ENCODE data around the gene FOXD3.

The FOXD3 gene

DNA sequence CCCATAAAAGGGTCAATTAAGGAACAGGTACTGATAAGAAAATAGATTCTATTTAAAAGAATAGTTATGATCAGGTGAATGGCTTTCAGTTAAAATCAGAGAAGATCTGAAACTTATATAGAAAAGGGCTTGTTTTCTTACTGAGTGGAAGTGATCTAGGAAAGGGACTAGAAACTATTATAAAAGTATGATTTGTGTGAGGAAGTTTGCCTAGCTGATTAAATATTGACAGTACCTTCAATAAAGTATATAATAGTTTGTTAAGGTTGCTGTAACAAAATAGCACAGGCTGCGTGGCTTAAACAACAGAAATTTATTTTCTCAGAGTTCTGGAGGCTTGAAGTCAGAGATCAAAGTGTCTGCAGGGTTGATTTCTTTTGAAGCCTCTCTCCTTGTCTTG is 39.7 kb downstream of the FOXD3 start:
- no peak for DNase-seq (ENCODE audit: low spot score)

DNA sequence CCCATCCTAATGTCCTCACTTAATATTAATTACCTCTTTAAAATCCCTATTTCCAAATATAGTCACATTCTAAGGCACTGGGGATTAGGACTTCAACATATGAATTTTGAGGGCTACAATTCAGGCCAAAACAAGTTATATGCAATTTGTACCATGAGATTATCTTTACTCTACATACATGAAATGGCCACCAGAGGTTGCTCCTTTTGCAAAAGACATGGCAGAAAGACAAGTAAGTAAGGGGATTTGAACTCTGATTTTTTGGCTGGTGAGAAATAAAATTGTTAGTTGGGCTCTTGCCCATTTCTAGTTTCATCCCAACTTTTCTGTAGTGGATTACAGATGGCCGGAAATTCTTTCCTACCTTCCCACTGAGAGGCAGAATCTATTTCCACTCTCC is 40.2 kb downstream of the FOXD3 start:
- DNase-seq (ENCODE audit: low spot score) = no peak

DNA sequence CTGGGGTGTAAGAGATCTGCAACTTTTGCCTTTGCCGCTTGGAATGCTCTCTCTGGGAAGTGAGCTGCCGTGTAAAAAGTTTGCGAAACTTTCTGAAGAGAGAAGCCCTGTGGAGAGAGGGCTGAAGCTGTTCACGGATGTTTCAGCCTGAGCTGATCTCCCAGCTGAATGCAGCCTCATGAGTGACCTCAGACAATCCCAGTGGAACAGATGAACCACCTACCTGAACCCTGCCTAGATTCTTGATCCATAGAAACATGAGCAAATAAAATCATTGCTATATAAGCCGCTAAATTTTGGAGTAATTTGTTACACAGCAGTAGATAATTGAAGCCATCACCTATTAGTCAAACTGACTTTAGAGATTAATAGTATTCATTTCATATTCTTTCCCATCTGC is 40.6 kb downstream of the FOXD3 start:
- no peak for DNase-seq (ENCODE audit: low spot score)

DNA sequence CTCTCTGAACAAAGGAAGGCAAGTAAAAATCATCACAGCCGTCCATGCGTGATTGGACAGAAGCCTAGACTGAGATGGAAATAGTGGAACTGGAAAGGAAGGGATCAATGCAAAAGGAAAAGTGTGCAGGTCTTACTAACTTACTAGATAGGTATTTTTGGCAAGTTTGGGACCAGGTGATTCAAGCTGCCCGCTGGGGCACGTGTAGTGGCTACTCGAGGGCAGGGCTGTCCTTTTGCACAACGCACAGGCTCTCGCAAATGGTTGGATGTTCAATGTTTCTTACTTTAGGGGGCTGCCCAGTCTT is 44.5 kb downstream of the FOXD3 start:
- no peak for DNase-seq (ENCODE audit: low spot score)

DNA sequence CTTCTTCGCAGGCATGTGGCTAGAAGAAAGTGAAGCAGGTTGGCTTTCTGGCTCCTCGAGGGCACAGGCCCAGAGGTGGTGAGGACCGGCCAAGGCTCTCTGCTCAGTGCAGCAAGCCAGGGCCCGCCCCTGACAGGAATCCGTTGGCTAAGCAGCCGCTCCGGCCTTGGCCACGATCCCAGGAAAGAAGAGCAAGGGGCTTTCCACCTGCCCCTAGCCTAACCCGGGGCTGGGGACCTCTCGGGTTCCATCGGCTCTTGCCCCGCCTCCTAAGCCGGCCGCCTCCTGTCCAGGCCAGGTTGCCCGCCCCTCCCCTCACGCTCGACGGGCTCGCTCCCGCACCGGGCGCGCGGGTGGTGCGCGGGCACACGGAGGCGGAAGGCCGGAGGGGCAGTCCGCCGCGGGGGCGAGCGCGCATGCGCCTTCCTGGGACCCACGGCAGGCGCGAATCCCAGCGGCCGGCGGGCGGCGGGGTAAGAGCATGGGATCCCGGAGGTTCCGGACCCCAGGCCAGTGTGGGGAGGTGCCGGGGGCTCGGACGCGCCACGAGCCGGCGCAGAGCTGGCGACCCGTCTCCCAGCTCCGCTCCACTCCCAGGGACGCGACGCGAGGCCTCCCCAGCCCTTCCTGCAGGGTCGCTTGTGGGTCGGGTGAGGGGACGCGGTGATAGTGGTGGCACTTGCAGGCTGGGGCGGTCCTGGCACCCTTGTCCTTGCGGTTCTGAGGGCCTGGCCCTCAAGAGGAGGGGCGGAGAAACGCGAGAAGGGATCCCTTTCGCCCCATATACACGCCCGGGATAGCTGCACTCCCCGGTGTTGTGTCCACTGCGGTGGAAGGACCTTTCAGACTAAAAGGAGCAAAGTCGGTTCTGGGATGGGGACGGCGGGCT is 45.1 kb downstream of the FOXD3 start, which contains the start of gene ALG6:
Gene ALG6, plus strand, starts transcription at position 413 of the 889 bp plus-strand sequence. CDS start 3,351 bp downstream, outside the sequence.
- peak; percentile 94 for DNase-seq (ENCODE audit: low spot score)

DNA sequence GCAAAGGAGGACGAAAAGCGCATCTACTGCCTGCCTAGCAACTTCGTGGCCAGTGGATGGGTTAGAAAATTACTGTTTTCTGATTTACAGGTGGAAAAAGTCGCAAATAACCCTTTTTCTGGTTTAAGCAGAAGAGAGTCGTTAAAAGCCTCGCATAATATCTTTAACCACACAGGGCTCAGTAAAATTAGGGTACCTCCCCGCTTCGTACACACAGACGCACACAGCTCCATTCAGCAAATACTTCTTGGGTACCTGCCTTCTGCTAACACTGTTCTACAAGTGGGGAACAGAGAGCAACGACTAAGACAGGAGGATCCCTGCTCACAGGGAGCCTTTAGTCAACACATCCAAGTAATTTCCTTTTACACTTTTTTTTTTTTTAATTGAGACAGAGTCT is 45.8 kb downstream of the FOXD3 start:
- DNase-seq (ENCODE audit: low spot score) = no peak

All from activated CD4-positive, alpha-beta T cell treated with anti-CD3 and anti-CD28 coated beads, Interleukin-2, Interleukin-4, amounts not matched to agents 100 ng/mL and 50 ng/mL, durations not matched to agents 16 hours and 8 hours (primary cell).